Activated T-helper 17 cell treated with anti-CD3 and anti-CD28 coated beads, Interleukin-2, amount 50 U/mL, for 72 hours (primary cell): ENCODE data around the gene PET100. TPM values are rescaled to one million over a fixed set of nuclear protein-coding genes. Genes with fewer than 3 reads are reported as not detected.

Experiments
- ATAC-seq: fragments of 150-1000 bp; cut with Tn5 transposase; replicated peaks from 2 replicates; pipeline ENCODE4 v1.10.0; 2021; ENCODE audit warnings: mild to moderate bottlenecking, moderate library complexity
- H3K27ac Mint-ChIP-seq: one replicate; pipeline ENCODE4 v1.8.0; 2022; ENCODE audit warnings: mixed read lengths
- H3K27me3 Mint-ChIP-seq: one replicate; pipeline ENCODE4 v1.8.0; 2022; ENCODE audit warnings: mixed read lengths
- H3K36me3 Mint-ChIP-seq: one replicate; pipeline ENCODE4 v1.8.0; 2022; ENCODE audit warnings: low read depth, mild to moderate bottlenecking, mixed read lengths
- H3K4me1 Mint-ChIP-seq: one replicate; pipeline ENCODE4 v1.8.0; 2022; ENCODE audit warnings: mixed read lengths
- H3K4me3 Mint-ChIP-seq: one replicate; pipeline ENCODE4 v1.8.0; 2022; ENCODE audit warnings: mild to moderate bottlenecking, mixed read lengths
- H3K9me3 Mint-ChIP-seq: one replicate; pipeline ENCODE4 v1.8.0; 2022; ENCODE audit warnings: mixed read lengths
- total RNA-seq, 2 donors: library from RNA; stranded (reverse); gene quantifications; one replicate each; pipeline ENCODE4 v1.2.3, GENCODE V29; 2022

PET100 gene
- total RNA-seq, 2 donors from 2014 or later, result 90.1 to 93.7 TPM

DNA sequence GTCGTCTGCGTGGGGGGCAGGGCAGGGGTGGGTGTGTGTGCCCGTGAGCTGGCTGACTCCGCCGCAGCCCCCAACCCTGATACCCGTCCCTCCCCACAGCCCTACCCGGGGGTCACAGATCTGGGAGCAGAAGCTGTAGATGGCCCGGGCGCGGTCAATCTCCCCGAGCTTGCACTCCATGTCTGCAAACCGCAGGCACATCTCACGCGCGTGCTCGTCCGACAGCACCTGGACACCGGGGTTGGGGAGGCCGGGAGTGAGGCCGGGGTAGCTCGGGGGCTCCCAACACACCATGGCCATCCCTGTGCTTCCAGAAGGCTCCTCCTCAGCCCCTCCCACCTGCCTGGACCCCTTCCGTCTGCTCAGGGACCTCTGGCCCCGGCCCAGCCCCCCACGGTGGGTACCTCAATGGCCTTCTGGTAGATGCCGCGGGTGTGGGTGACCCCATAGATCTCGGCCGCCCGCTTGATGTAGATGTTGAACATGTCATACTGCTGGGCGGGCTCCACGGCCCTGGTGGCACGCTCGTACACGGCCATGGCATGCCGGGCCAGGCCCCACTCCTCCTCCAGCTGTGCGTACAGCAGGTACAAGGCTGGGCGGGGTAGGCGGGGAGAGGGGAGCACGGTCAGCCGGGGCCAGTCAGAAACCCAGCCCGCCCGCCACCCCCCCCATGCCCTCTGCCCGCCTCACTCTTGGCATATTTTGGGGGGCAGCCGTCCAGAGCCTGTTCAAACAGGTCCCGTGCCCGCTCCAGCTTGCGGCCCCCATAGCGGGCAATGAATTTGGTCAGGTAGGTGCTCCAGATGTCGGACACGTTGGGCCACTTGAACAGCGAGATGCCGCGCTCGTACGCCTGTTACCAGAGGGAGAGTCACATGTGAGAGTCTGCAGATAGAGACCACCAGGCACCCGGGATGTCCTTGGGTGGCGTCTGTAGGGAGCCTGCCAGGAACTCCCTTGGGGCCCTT, 8.9 kb upstream of the PET100 start:
- H3K4me1 Mint-ChIP-seq, result no peaks in the 10 kb centered on the region
- H3K9me3 Mint-ChIP-seq, result no peaks in the 10 kb centered on the region
- no peak overlapping the region for H3K27ac Mint-ChIP-seq
- no peak for ATAC-seq
- H3K36me3 Mint-ChIP-seq, result peaks cover 41% of the 10 kb centered on the region
- no peak overlapping the region for H3K4me3 Mint-ChIP-seq
- H3K27me3 Mint-ChIP-seq, result no peaks in the 10 kb centered on the region

DNA sequence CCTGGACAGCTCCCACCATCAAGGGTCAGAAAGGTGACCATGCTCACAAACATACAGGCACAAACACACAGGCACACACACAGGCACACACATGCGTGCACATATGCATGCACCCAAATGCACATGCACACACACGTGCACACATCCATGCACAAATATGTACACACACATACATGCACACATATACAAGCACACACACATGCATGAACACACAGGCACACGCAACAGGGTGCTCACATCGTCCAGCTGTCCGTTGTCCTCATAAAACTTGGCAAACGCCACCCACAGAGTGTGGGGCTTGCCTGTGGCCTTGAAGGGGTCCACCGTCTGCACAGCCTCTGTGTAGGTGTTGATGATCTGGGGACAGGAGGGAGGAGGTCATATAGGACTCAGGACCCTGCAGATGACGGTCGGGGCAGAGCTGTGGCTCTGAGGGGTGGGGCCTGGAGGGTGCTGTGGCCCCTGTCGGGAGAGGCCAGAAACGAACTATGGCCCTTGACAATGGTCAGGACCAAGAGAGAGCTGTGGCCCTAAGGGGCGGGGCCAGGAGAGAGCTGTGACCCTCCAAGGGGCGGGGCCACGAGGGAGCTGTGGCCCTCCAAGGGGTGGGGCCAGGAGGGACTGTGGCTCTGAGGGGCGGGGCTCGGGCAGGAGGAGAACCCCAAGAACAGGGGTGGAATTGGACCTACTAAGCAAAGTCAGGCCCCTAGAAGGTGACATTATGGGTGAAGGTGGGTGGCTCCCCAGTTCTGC, 6.5 kb upstream of the PET100 start:
- Mint-ChIP-seq H3K4me1 (peaks cover under 1% of the 10 kb centered on the region), H3K4me3 (no peak overlapping the region), H3K9me3 (no peaks in the 10 kb centered on the region), H3K27ac (no peak overlapping the region), H3K27me3 (no peaks in the 10 kb centered on the region), H3K36me3 (peaks cover 52% of the 10 kb centered on the region)
- no peak for ATAC-seq

DNA sequence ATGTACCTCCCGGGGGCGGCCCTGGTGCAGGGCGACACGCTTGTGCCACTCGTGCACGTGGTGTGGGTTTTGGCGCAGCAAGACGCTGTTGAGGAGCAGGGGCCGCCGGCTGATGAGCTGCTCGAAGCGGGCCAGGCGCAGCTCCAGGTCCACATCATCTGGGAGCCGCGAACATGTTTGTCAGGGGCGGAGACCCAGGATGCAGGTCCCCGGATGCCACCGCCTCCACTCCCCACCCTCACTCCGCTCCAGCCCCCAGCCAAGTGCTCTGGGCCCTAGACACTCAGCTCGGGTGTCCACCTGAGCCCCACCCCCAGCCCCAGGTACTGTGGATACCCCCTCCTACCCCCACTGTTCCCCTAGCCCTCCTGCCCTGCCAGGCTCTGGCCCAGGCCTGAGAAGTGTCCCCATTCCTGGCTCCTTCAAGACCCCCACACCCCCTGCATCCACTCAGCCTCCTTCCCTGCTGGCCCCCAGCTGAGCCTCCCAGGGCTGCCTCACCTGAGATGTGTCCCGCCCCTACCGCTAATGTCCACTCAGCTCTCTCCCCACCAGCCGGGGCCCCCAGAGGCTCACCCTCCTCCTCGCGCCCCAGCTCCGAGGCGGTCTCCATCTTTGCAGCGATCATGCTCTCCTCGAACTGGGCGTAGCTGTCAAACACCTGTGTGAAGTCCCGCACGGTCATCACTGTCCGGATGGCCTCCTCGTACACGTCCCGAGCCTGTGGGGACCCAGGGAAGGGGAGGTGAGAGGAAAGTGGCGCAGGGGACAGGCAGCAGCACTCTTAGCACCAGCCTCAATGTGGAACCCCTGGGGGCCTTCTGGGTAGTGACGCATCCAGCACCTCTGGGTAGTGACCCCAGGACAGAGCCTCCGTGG, 5.6 kb upstream of the PET100 start:
- Mint-ChIP-seq H3K27ac (no peak overlapping the region), H3K4me3 (no peak overlapping the region), H3K9me3 (no peaks in the 10 kb centered on the region), H3K27me3 (no peaks in the 10 kb centered on the region), H3K36me3 (peaks cover 53% of the 10 kb centered on the region), H3K4me1 (peaks cover 9% of the 10 kb centered on the region)
- ATAC-seq, result no peak

- Mint-ChIP-seq H3K27ac (no peak overlapping the region), H3K4me3 (no peak overlapping the region), H3K9me3 (no peaks in the 10 kb centered on the region), H3K27me3 (no peaks in the 10 kb centered on the region), H3K36me3 (peaks cover 60% of the 10 kb centered on the region), H3K4me1 (peaks cover 17% of the 10 kb centered on the region)
- no peak for ATAC-seq
These were observed 4.8 kb upstream of the PET100 start for GRCh38 chr19:7624810-7625209.

GRCh38 chr19:7625763-7626372, 3.7 kb upstream of the PET100 start:
- Mint-ChIP-seq H3K4me1 (peaks cover 18% of the 10 kb centered on the region), H3K9me3 (no peaks in the 10 kb centered on the region), H3K36me3 (peaks cover 55% of the 10 kb centered on the region), H3K4me3 (no peak overlapping the region), H3K27ac (no peak overlapping the region), H3K27me3 (no peaks in the 10 kb centered on the region)
- no peak for ATAC-seq

GRCh38 chr19:7627166-7627565, 2.4 kb upstream of the PET100 start:
- Mint-ChIP-seq H3K9me3 (no peaks in the 10 kb centered on the region), H3K27ac (no peak overlapping the region), H3K36me3 (peaks cover 50% of the 10 kb centered on the region), H3K4me3 (peak overlapping the region; percentile 98), H3K27me3 (no peaks in the 10 kb centered on the region), H3K4me1 (peaks cover 18% of the 10 kb centered on the region)
- no peak for ATAC-seq

DNA sequence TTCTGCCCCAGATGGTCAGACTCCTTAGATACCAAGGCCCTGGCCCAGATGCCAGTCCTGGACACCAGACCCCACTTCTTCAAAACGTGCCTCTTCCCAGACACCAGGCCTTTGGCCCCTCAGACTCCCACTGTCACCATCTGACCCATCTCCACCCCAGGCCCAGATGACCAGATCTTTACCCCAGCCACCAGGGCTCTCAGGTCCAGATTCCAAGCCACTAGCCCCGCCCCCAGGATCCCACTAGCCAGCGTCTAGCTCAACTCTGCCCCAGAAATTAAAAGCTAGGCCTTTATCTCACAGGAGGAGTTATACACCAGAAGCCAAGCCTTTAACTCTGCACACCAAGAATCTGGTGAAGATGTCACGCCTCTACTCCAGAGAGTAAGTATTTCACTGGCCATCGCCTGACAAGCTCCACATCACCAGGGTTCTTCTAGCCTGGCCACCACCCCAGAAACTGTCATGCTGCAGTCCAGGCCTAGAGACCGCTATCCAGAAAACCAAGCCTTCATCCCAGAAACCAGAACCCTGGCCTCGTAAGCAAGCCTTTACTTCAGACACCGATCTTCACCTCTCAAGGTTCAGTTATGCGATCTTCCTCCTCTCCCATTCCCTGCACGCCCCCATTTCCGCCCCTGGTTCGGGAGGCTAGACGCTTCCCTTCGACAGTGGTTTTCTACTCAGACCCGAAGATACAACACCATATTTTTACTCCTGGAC, 843 bp upstream of the PET100 start:
- Mint-ChIP-seq H3K4me3 (peak overlapping the region; percentile 98), H3K9me3 (no peaks in the 10 kb centered on the region), H3K27ac (peak overlapping the region; percentile 97), H3K4me1 (peaks cover 18% of the 10 kb centered on the region), H3K36me3 (peaks cover 45% of the 10 kb centered on the region), H3K27me3 (no peaks in the 10 kb centered on the region)
- ATAC-seq, result no peak

- no peak for ATAC-seq
- H3K36me3 Mint-ChIP-seq, result peaks cover 37% of the 10 kb centered on the region
- H3K4me1 Mint-ChIP-seq, result peaks cover 22% of the 10 kb centered on the region
- H3K27me3 Mint-ChIP-seq, result no peaks in the 10 kb centered on the region
- peak overlapping the region; percentile 16 for H3K4me3 Mint-ChIP-seq
- H3K27ac Mint-ChIP-seq, result no peak overlapping the region
- H3K9me3 Mint-ChIP-seq, result no peaks in the 10 kb centered on the region
These were observed 2.0 kb downstream of the PET100 start for GRCh38 chr19:7631577-7631976.

GRCh38 chr19:7632340-7633203, 3.0 kb downstream of the PET100 start:
- Mint-ChIP-seq H3K36me3 (peaks cover 34% of the 10 kb centered on the region), H3K27me3 (no peaks in the 10 kb centered on the region), H3K4me3 (no peak overlapping the region), H3K9me3 (no peaks in the 10 kb centered on the region), H3K27ac (no peak overlapping the region), H3K4me1 (peaks cover 22% of the 10 kb centered on the region)
- no peak for ATAC-seq

DNA sequence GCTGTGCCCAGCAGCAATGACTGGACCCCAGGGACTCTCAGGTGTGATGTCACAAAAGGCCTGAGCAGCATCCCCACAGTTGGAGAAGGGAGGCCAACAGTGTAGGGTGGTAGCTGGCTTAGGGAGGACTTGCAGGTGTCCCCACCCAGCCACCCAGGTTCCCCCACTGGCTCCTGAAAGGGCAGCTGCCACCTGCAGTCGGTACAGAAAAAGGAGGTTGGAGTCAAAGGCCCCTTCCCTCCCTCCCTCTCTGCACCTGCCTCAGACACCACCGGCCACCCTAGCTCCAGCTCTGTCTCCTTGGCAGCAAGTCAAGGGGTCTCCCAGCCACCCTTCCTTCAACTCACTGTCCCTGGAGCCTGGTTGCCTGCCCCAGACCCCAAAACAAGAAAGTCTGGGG, 4.1 kb downstream of the PET100 start, which contains the start of gene PCP2:
Gene PCP2 (minus strand): TSS at position 22 of the 400 bp plus-strand sequence. CDS start 262 bp downstream, outside the sequence.
- peak within 1 kb of the TSS; percentile 28 for H3K27ac Mint-ChIP-seq
- no peaks in the 10 kb centered on the region for H3K9me3 Mint-ChIP-seq
- H3K4me1 Mint-ChIP-seq, result peaks cover 16% of the 10 kb centered on the region
- peaks cover 34% of the 10 kb centered on the region for H3K36me3 Mint-ChIP-seq
- no peaks in the 10 kb centered on the region for H3K27me3 Mint-ChIP-seq
- H3K4me3 Mint-ChIP-seq, result peak within 1 kb of the TSS; percentile 83
- ATAC-seq, result no peak

DNA sequence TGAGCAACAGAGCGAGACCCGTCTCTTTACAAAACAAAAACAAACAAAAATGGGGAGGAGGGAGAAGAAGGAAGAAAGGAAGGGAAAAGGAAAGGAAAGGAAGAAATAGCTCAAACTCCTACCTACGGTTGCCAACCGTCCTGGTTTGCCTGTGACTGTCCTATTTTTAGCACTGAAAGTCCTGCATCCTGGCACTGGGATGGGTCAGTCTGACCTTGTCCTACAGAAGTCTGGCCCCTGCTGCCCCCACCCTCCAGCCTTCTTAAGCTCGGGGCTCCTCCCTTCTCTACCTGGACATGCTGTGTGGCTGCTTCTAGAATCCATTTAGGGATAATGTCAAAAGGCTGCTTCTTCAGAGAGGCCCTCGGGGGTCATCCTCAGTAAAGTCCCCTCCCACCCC, 6.1 kb downstream of the PET100 start:
- Mint-ChIP-seq H3K9me3 (no peaks in the 10 kb centered on the region), H3K36me3 (peaks cover 39% of the 10 kb centered on the region), H3K4me3 (peak overlapping the region; percentile 83), H3K27ac (peak overlapping the region; percentile 88), H3K4me1 (peaks cover 15% of the 10 kb centered on the region), H3K27me3 (no peaks in the 10 kb centered on the region)
- no peak for ATAC-seq

GRCh38 chr19:7636317-7636690, 6.7 kb downstream of the PET100 start:
- peaks cover 39% of the 10 kb centered on the region for H3K36me3 Mint-ChIP-seq

More at GRCh38 chr19:7636317-7636690, 6.7 kb downstream of the PET100 start:
- Mint-ChIP-seq H3K4me1 (peaks cover 15% of the 10 kb centered on the region), H3K9me3 (no peaks in the 10 kb centered on the region), H3K27me3 (no peaks in the 10 kb centered on the region), H3K27ac (peak overlapping the region; percentile 88), H3K4me3 (peak overlapping the region; percentile 83)
- no peak for ATAC-seq
